ENCODE data around the gene MYOZ1.

The MYOZ1 gene

GRCh38 chr10:73655990-73656298, 14.7 kb upstream of the MYOZ1 start, which contains the start of gene SYNPO2L:
Gene SYNPO2L (minus strand): TSS chr10:73656029. CDS start chr10:73655922, 107 bp downstream.
- TF ChIP-seq, protein P1, sequence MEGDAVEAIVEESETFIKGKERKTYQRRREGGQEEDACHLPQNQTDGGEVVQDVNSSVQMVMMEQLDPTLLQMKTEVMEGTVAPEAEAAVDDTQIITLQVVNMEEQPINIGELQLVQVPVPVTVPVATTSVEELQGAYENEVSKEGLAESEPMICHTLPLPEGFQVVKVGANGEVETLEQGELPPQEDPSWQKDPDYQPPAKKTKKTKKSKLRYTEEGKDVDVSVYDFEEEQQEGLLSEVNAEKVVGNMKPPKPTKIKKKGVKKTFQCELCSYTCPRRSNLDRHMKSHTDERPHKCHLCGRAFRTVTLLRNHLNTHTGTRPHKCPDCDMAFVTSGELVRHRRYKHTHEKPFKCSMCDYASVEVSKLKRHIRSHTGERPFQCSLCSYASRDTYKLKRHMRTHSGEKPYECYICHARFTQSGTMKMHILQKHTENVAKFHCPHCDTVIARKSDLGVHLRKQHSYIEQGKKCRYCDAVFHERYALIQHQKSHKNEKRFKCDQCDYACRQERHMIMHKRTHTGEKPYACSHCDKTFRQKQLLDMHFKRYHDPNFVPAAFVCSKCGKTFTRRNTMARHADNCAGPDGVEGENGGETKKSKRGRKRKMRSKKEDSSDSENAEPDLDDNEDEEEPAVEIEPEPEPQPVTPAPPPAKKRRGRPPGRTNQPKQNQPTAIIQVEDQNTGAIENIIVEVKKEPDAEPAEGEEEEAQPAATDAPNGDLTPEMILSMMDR (IDR thresholded peaks at IDR 0.05) = no peak
- Histone ChIP-seq H3K4me1 (peaks cover 0 to 26% (median 10%) of the 10 kb centered on the region in 4 donors), H3K27ac (peak within 1 kb of the TSS; percentile 62 to 78), H3K36me3 (no peaks in the 10 kb centered on the region), H3K4me3 (no peak within 1 kb of the TSS), H3K9me3 (no peaks in the 10 kb centered on the region), H3K27me3 (no peaks in the 10 kb centered on the region)
- intact Hi-C loops (cut with DNase I; ENCODE audit: low total_unique reads) = no loop called here
- DNase-seq = peak; percentile 44 to 81

DNA sequence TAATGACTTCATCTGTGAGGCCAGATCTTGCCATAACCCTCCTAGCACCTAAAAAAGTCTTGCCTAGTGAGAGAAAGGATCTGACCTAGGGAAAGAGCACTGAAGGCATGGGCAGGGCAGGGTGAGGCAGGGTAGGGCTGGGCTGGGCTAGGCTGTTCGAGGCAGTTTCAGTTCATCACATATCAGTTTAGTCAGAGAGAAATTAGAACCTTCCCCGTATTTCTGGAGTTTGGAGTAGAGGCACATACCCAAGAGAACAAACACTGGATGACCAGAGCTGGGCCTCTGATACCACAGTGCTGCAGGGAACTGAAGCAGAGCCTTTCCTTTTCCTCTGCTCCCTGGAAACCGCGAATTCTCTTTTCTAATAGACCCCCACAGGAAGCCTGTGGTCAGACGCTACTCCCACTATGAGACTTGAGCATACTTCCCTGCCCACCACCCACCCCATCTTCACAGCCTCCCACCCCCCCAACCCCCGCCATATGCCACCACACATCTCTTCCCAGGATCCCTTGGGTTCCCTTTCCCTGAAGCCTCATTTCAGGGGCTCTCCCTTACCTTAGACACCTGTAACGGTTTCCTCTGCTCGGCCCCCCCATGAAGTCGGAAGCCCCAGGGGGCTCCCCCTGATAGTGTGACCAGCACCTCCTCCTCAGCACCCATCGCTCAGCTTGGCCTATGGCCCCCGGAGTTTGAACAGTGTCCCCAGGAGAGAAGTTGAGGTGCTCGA, 14.1 kb upstream of the MYOZ1 start:
- H3K27ac ChIP-seq = peak overlapping the region; percentile 62 to 78
- intact Hi-C loops (cut with DNase I; ENCODE audit: low total_unique reads) = no loop called here
- peak in 1 of 2 donors; percentile 7 for DNase-seq

DNA sequence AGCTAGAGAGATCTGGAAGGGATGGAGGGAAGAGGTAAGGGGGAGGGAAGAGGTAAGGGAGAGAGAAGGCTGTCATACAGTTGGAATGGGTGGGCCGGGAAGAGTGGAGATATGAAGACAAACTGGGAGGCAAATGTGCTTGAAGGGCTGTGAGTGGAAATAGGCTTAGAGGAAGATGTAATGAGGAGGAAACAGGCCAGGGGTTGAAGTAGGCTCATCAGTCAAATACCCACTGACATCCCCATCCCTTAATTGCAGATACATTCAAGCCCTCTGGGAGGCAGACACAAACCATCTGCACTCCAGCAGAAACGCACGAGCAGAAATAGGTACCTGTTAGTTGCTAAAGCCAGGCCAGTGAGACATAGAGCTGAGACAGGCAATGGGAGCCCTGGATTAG, 12.4 kb upstream of the MYOZ1 start:
- TF ChIP-seq, protein P1 (IDR thresholded peaks at IDR 0.05) = no peak
- no peak overlapping the region for H3K4me3 ChIP-seq
- H3K36me3 ChIP-seq = no peaks in the 10 kb centered on the region
- no peaks in the 10 kb centered on the region for H3K9me3 ChIP-seq
- no peaks in the 10 kb centered on the region for H3K27me3 ChIP-seq
- H3K4me1 ChIP-seq = peaks cover 0 to 35% (median 11%) of the 10 kb centered on the region in 4 donors
- H3K27ac ChIP-seq = no peak overlapping the region
- DNase-seq = no peak
- intact Hi-C loops (cut with DNase I; ENCODE audit: low total_unique reads) = no loop called here

More for the DNA sequence above, 14.1 kb upstream of the MYOZ1 start:
- Histone ChIP-seq H3K36me3 (no peaks in the 10 kb centered on the region), H3K4me1 (peaks cover 0 to 31% (median 10%) of the 10 kb centered on the region in 4 donors), H3K9me3 (no peaks in the 10 kb centered on the region), H3K4me3 (no peak overlapping the region), H3K27me3 (no peaks in the 10 kb centered on the region)
- TF ChIP-seq, protein P1 (IDR thresholded peaks at IDR 0.05) = no peak

DNA sequence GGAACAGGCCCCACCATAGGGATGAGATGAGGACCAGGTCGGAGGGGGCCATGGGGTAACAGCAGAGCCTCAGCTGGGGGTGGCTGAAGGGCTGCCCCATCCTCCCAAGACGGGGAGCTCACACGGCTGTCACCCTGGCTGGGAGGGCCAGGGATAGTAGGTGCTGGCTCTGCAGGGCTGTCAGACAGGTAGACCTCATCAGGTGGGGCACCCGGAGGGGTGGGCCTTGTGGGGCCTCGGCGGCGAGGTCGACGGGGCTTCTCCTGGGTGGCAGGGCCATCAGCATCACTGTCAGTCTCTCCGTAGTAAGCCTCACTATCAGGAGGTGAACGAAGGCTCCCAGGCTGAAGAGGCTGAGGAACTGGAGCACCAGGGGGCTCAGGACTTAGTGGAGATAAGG, 11.9 kb upstream of the MYOZ1 start:
- Histone ChIP-seq H3K27ac (no peak overlapping the region), H3K4me3 (no peak overlapping the region), H3K4me1 (peaks cover 0 to 40% (median 15%) of the 10 kb centered on the region in 4 donors), H3K36me3 (no peaks in the 10 kb centered on the region), H3K27me3 (no peaks in the 10 kb centered on the region), H3K9me3 (no peaks in the 10 kb centered on the region)
- TF ChIP-seq, protein P1 (IDR thresholded peaks at IDR 0.05) = no peak
- DNase-seq = peak in 1 of 2 donors; percentile 61
- intact Hi-C loops (cut with DNase I; ENCODE audit: low total_unique reads) = no loop called here

- no peak overlapping the region for H3K4me3 ChIP-seq
- DNase-seq = no peak
- no peaks in the 10 kb centered on the region for H3K27me3 ChIP-seq
- H3K36me3 ChIP-seq = no peaks in the 10 kb centered on the region
- H3K9me3 ChIP-seq = no peaks in the 10 kb centered on the region
- TF ChIP-seq, protein P1 (IDR thresholded peaks at IDR 0.05) = no peak
- H3K27ac ChIP-seq = peak overlapping the region; percentile 8 to 41
- peaks cover 4 to 44% (median 17%) of the 10 kb centered on the region in 4 donors for H3K4me1 ChIP-seq
- intact Hi-C loops (cut with DNase I; ENCODE audit: low total_unique reads) = no loop called here
Measured at GRCh38 chr10:73650537-73651331, 9.5 kb upstream of the MYOZ1 start.

Measured in tibial artery (tissue), 4 donors.